ENCODE results near the gene ST3GAL5.
A peak's percentile ranks its signal among the peaks of the same experiment; 100 is the strongest.
"Not testable (repeated sequence)": the region's sequence is repeated elsewhere in the genome, so short reads cannot be mapped to it uniquely, and the experiment has no call there.

Gene ST3GAL5

GRCh38 chr2:85844486-85844885 lies 44.3 kb downstream of the ST3GAL5 start:
- H2AFZ ChIP-seq (ENCODE audit: low read depth, low read length) = no peak overlapping the region
- no peaks in the 10 kb centered on the region for H3K4me1 ChIP-seq (ENCODE audit: insufficient read depth, low read length)
- H3K9me3 ChIP-seq (ENCODE audit: low read length) = no peaks in the 10 kb centered on the region
- H3K4me3 ChIP-seq (ENCODE audit: low read length) = no peak overlapping the region
- H3K27me3 ChIP-seq (ENCODE audit: insufficient read depth, low read length) = no peaks in the 10 kb centered on the region
- H3K36me3 ChIP-seq (ENCODE audit: insufficient read depth, low read length) = no peaks in the 10 kb centered on the region

- H2AFZ ChIP-seq (ENCODE audit: low read depth, low read length) = no peak overlapping the region
- no peaks in the 10 kb centered on the region for H3K36me3 ChIP-seq (ENCODE audit: insufficient read depth, low read length)
- no peaks in the 10 kb centered on the region for H3K9me3 ChIP-seq (ENCODE audit: low read length)
- no peaks in the 10 kb centered on the region for H3K4me1 ChIP-seq (ENCODE audit: insufficient read depth, low read length)
- H3K27me3 ChIP-seq (ENCODE audit: insufficient read depth, low read length) = no peaks in the 10 kb centered on the region
- H3K4me3 ChIP-seq (ENCODE audit: low read length) = no peak overlapping the region
These were observed 45.2 kb downstream of the ST3GAL5 start for GRCh38 chr2:85843543-85843942.

- H3K9me3 ChIP-seq (ENCODE audit: low read length) = no peaks in the 10 kb centered on the region
- H2AFZ ChIP-seq (ENCODE audit: low read depth, low read length) = no peak overlapping the region
- no peaks in the 10 kb centered on the region for H3K27me3 ChIP-seq (ENCODE audit: insufficient read depth, low read length)
- H3K4me1 ChIP-seq (ENCODE audit: insufficient read depth, low read length) = no peaks in the 10 kb centered on the region
- H3K4me3 ChIP-seq (ENCODE audit: low read length) = no peak overlapping the region
- no peaks in the 10 kb centered on the region for H3K36me3 ChIP-seq (ENCODE audit: insufficient read depth, low read length)
These were observed 48.7 kb downstream of the ST3GAL5 start for GRCh38 chr2:85840091-85840490.

- no peaks in the 10 kb centered on the region for H3K36me3 ChIP-seq (ENCODE audit: insufficient read depth, low read length)
- H2AFZ ChIP-seq (ENCODE audit: low read depth, low read length) = no peak overlapping the region
- no peaks in the 10 kb centered on the region for H3K9me3 ChIP-seq (ENCODE audit: low read length)
- H3K27me3 ChIP-seq (ENCODE audit: insufficient read depth, low read length) = no peaks in the 10 kb centered on the region
- H3K4me1 ChIP-seq (ENCODE audit: insufficient read depth, low read length) = no peaks in the 10 kb centered on the region
- H3K4me3 ChIP-seq (ENCODE audit: low read length) = no peak overlapping the region
These were observed 49.3 kb downstream of the ST3GAL5 start for GRCh38 chr2:85839461-85839860.

GRCh38 chr2:85838641-85839040 lies 50.1 kb downstream of the ST3GAL5 start:
- Histone ChIP-seq H3K36me3 (ENCODE audit: insufficient read depth, low read length) (no peaks in the 10 kb centered on the region), H3K9me3 (ENCODE audit: low read length) (no peaks in the 10 kb centered on the region), H2AFZ (ENCODE audit: low read depth, low read length) (no peak overlapping the region), H3K4me1 (ENCODE audit: insufficient read depth, low read length) (no peaks in the 10 kb centered on the region), H3K27me3 (ENCODE audit: insufficient read depth, low read length) (no peaks in the 10 kb centered on the region), H3K4me3 (ENCODE audit: low read length) (no peak overlapping the region)

- H3K27me3 ChIP-seq (ENCODE audit: insufficient read depth, low read length) = no peaks in the 10 kb centered on the region
- no peaks in the 10 kb centered on the region for H3K4me1 ChIP-seq (ENCODE audit: insufficient read depth, low read length)
- no peak overlapping the region for H3K4me3 ChIP-seq (ENCODE audit: low read length)
- no peaks in the 10 kb centered on the region for H3K36me3 ChIP-seq (ENCODE audit: insufficient read depth, low read length)
- H3K9me3 ChIP-seq (ENCODE audit: low read length) = no peaks in the 10 kb centered on the region
- no peak overlapping the region for H2AFZ ChIP-seq (ENCODE audit: low read depth, low read length)
These were observed 50.6 kb downstream of the ST3GAL5 start for GRCh38 chr2:85838181-85838580.

GRCh38 chr2:85834466-85834865 lies 54.3 kb downstream of the ST3GAL5 start:
- no peaks in the 10 kb centered on the region for H3K36me3 ChIP-seq (ENCODE audit: insufficient read depth, low read length)
- H2AFZ ChIP-seq (ENCODE audit: low read depth, low read length) = no peak overlapping the region
- H3K9me3 ChIP-seq (ENCODE audit: low read length) = no peaks in the 10 kb centered on the region
- H3K27me3 ChIP-seq (ENCODE audit: insufficient read depth, low read length) = no peaks in the 10 kb centered on the region
- no peaks in the 10 kb centered on the region for H3K4me1 ChIP-seq (ENCODE audit: insufficient read depth, low read length)
- H3K4me3 ChIP-seq (ENCODE audit: low read length) = no peak overlapping the region

GRCh38 chr2:85831735-85832134 lies 57.1 kb downstream of the ST3GAL5 start:
- no peak overlapping the region for H2AFZ ChIP-seq (ENCODE audit: low read depth, low read length)
- no peaks in the 10 kb centered on the region for H3K27me3 ChIP-seq (ENCODE audit: insufficient read depth, low read length)
- no peak overlapping the region for H3K4me3 ChIP-seq (ENCODE audit: low read length)
- no peaks in the 10 kb centered on the region for H3K4me1 ChIP-seq (ENCODE audit: insufficient read depth, low read length)
- no peaks in the 10 kb centered on the region for H3K9me3 ChIP-seq (ENCODE audit: low read length)
- H3K36me3 ChIP-seq (ENCODE audit: insufficient read depth, low read length) = no peaks in the 10 kb centered on the region

- no peaks in the 10 kb centered on the region for H3K4me1 ChIP-seq (ENCODE audit: insufficient read depth, low read length)
- no peak overlapping the region for H3K4me3 ChIP-seq (ENCODE audit: low read length)
- H3K9me3 ChIP-seq (ENCODE audit: low read length) = no peaks in the 10 kb centered on the region
- no peaks in the 10 kb centered on the region for H3K27me3 ChIP-seq (ENCODE audit: insufficient read depth, low read length)
- no peak overlapping the region for H2AFZ ChIP-seq (ENCODE audit: low read depth, low read length)
- no peaks in the 10 kb centered on the region for H3K36me3 ChIP-seq (ENCODE audit: insufficient read depth, low read length)
These were observed 58.1 kb downstream of the ST3GAL5 start for GRCh38 chr2:85830645-85831044.

- not testable (repeated sequence) for H3K27me3 ChIP-seq (ENCODE audit: insufficient read depth, low read length); H3K36me3 ChIP-seq (ENCODE audit: insufficient read depth, low read length); H3K9me3 ChIP-seq (ENCODE audit: low read length); H3K4me1 ChIP-seq (ENCODE audit: insufficient read depth, low read length); H3K4me3 ChIP-seq (ENCODE audit: low read length); H2AFZ ChIP-seq (ENCODE audit: low read depth, low read length)
These were observed 59.4 kb downstream of the ST3GAL5 start for GRCh38 chr2:85829394-85829793.

- Histone ChIP-seq H3K36me3 (ENCODE audit: insufficient read depth, low read length) (no peaks in the 10 kb centered on the region), H3K9me3 (ENCODE audit: low read length) (no peaks in the 10 kb centered on the region), H2AFZ (ENCODE audit: low read depth, low read length) (no peak overlapping the region), H3K27me3 (ENCODE audit: insufficient read depth, low read length) (no peaks in the 10 kb centered on the region), H3K4me1 (ENCODE audit: insufficient read depth, low read length) (no peaks in the 10 kb centered on the region), H3K4me3 (ENCODE audit: low read length) (no peak overlapping the region)
These were observed 60.1 kb downstream of the ST3GAL5 start for GRCh38 chr2:85828725-85829124.

- Histone ChIP-seq H3K4me3 (ENCODE audit: low read length) (no peak overlapping the region), H3K27me3 (ENCODE audit: insufficient read depth, low read length) (no peaks in the 10 kb centered on the region), H2AFZ (ENCODE audit: low read depth, low read length) (peak overlapping the region; percentile 11), H3K9me3 (ENCODE audit: low read length) (no peaks in the 10 kb centered on the region), H3K36me3 (ENCODE audit: insufficient read depth, low read length) (no peaks in the 10 kb centered on the region), H3K4me1 (ENCODE audit: insufficient read depth, low read length) (no peaks in the 10 kb centered on the region)
These were observed 60.8 kb downstream of the ST3GAL5 start for GRCh38 chr2:85827879-85828569.

GRCh38 chr2:85826990-85827878 lies 61.6 kb downstream of the ST3GAL5 start:
- H3K4me3 ChIP-seq (ENCODE audit: low read length) = no peak overlapping the region

More at GRCh38 chr2:85826990-85827878, 61.6 kb downstream of the ST3GAL5 start:
- H3K27me3 ChIP-seq (ENCODE audit: insufficient read depth, low read length) = no peaks in the 10 kb centered on the region
- H3K4me1 ChIP-seq (ENCODE audit: insufficient read depth, low read length) = no peaks in the 10 kb centered on the region
- no peaks in the 10 kb centered on the region for H3K9me3 ChIP-seq (ENCODE audit: low read length)
- peak overlapping the region; percentile 11 for H2AFZ ChIP-seq (ENCODE audit: low read depth, low read length)
- H3K36me3 ChIP-seq (ENCODE audit: insufficient read depth, low read length) = no peaks in the 10 kb centered on the region

All from neuron (in vitro differentiated cells).